HUES6 (cell line): Measurements from ENCODE around the gene ASMT.
"Not testable (repeated sequence)": the region's sequence is repeated elsewhere in the genome, so short reads cannot be mapped to it uniquely, and the experiment has no call there.

Source experiments
- H3K27ac ChIP-seq: 2 replicates; pipeline ENCODE4 v1.7.0; 2013; ENCODE audit warnings: low read depth, mild to moderate bottlenecking, low read length, inconsistent platforms
- H3K27me3 ChIP-seq: 2 replicates; pipeline ENCODE4 v1.6.1; 2013; ENCODE audit warnings: low read length; ENCODE audit not compliant: control insufficient read depth, insufficient read depth
- H3K36me3 ChIP-seq: 2 replicates; pipeline ENCODE4 v1.6.1; 2013; ENCODE audit warnings: low read length; ENCODE audit not compliant: control insufficient read depth, insufficient read depth
- H3K4me1 ChIP-seq: 2 replicates; pipeline ENCODE4 v1.6.1; 2013; ENCODE audit warnings: low read length; ENCODE audit not compliant: control insufficient read depth, insufficient read depth
- H3K4me3 ChIP-seq: 2 replicates; pipeline ENCODE4 v1.5.1; 2013; ENCODE audit warnings: low read depth, low read length
- H3K9ac ChIP-seq: one replicate; pipeline ENCODE4 v1.6.1; 2013; ENCODE audit warnings: mild to moderate bottlenecking, low read length
- H3K9me3 ChIP-seq: 2 replicates; pipeline ENCODE4 v1.6.1; 2013; ENCODE audit warnings: low read depth, low read length; ENCODE audit not compliant: control insufficient read depth, insufficient read depth

ASMT gene, protein sequence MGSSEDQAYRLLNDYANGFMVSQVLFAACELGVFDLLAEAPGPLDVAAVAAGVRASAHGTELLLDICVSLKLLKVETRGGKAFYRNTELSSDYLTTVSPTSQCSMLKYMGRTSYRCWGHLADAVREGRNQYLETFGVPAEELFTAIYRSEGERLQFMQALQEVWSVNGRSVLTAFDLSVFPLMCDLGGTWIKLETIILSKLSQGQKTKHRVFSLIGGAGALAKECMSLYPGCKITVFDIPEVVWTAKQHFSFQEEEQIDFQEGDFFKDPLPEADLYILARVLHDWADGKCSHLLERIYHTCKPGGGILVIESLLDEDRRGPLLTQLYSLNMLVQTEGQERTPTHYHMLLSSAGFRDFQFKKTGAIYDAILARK

DNA sequence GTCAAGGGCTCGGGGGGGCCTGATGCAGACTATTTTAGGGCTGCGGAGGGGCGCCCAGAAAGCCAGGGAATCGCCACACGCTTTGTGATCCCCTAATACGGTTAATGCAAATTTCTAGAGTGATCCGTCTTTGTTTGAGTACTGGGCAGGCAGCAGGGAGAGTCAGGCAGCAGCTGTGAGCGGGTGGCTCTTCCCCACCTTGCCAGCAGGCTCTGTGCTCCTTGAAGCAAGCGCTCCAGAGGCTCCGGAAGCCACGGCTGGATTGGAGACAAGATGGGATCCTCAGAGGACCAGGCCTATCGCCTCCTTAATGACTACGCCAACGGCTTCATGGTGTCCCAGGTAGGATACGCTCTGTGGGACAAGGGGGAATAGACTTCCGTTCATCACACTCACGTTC lies at the start of gene ASMT:
TSS of gene ASMT (plus strand) at position 133 of the 400 bp plus-strand sequence. CDS start at position 274, 141 bp downstream.
- H3K4me3 ChIP-seq: no peak within 1 kb of the TSS
- no peaks in the 10 kb centered on the region for H3K27me3 ChIP-seq
- H3K9me3 ChIP-seq: no peaks in the 10 kb centered on the region
- H3K4me1 ChIP-seq: peaks cover 4% of the 10 kb centered on the region
- no peak within 1 kb of the TSS for H3K9ac ChIP-seq
- H3K27ac ChIP-seq: no peak within 1 kb of the TSS
- H3K36me3 ChIP-seq: no peaks in the 10 kb centered on the region

- H3K27me3 ChIP-seq, H3K4me3 ChIP-seq, H3K36me3 ChIP-seq, H3K27ac ChIP-seq, H3K9me3 ChIP-seq, H3K4me1 ChIP-seq, H3K9ac ChIP-seq: not testable (repeated sequence)
Measured at GRCh38 chrX:1574181-1574580, 40.7 kb upstream of the ASMT start.

- Histone ChIP-seq H3K9me3 (peaks cover 4% of the 10 kb centered on the region), H3K4me3 (no peak overlapping the region), H3K27me3 (no peaks in the 10 kb centered on the region), H3K36me3 (no peaks in the 10 kb centered on the region), H3K27ac (no peak overlapping the region), H3K4me1 (no peaks in the 10 kb centered on the region), H3K9ac (no peak overlapping the region)
Measured at GRCh38 chrX:1576201-1576992, 38.5 kb upstream of the ASMT start.

- H3K4me3 ChIP-seq: no peak overlapping the region
- H3K9me3 ChIP-seq: peaks cover 4% of the 10 kb centered on the region
- H3K27ac ChIP-seq: no peak overlapping the region
- no peaks in the 10 kb centered on the region for H3K4me1 ChIP-seq
- H3K9ac ChIP-seq: no peak overlapping the region
- H3K27me3 ChIP-seq: no peaks in the 10 kb centered on the region
- H3K36me3 ChIP-seq: no peaks in the 10 kb centered on the region
Measured at GRCh38 chrX:1577845-1578244, 37.0 kb upstream of the ASMT start.

- no peaks in the 10 kb centered on the region for H3K36me3 ChIP-seq
- peaks cover 4% of the 10 kb centered on the region for H3K9me3 ChIP-seq
Measured at GRCh38 chrX:1578511-1579173, 36.2 kb upstream of the ASMT start.

GRCh38 chrX:1581132-1581531 lies 33.7 kb upstream of the ASMT start:
- H3K27me3 ChIP-seq: no peaks in the 10 kb centered on the region
- H3K9me3 ChIP-seq: peaks cover 4% of the 10 kb centered on the region
- H3K36me3 ChIP-seq: no peaks in the 10 kb centered on the region
- H3K9ac ChIP-seq: no peak overlapping the region
- H3K4me3 ChIP-seq: no peak overlapping the region
- no peak overlapping the region for H3K27ac ChIP-seq
- no peaks in the 10 kb centered on the region for H3K4me1 ChIP-seq

More at GRCh38 chrX:1578511-1579173, 36.2 kb upstream of the ASMT start:
- Histone ChIP-seq H3K27ac (no peak overlapping the region), H3K27me3 (no peaks in the 10 kb centered on the region), H3K9ac (no peak overlapping the region), H3K4me3 (no peak overlapping the region), H3K4me1 (no peaks in the 10 kb centered on the region)

- Histone ChIP-seq H3K27me3 (no peaks in the 10 kb centered on the region), H3K27ac (no peak overlapping the region), H3K4me3 (no peak overlapping the region), H3K36me3 (no peaks in the 10 kb centered on the region), H3K4me1 (no peaks in the 10 kb centered on the region), H3K9me3 (peaks cover 4% of the 10 kb centered on the region), H3K9ac (no peak overlapping the region)
Measured at GRCh38 chrX:1582686-1583437, 32.0 kb upstream of the ASMT start.

DNA sequence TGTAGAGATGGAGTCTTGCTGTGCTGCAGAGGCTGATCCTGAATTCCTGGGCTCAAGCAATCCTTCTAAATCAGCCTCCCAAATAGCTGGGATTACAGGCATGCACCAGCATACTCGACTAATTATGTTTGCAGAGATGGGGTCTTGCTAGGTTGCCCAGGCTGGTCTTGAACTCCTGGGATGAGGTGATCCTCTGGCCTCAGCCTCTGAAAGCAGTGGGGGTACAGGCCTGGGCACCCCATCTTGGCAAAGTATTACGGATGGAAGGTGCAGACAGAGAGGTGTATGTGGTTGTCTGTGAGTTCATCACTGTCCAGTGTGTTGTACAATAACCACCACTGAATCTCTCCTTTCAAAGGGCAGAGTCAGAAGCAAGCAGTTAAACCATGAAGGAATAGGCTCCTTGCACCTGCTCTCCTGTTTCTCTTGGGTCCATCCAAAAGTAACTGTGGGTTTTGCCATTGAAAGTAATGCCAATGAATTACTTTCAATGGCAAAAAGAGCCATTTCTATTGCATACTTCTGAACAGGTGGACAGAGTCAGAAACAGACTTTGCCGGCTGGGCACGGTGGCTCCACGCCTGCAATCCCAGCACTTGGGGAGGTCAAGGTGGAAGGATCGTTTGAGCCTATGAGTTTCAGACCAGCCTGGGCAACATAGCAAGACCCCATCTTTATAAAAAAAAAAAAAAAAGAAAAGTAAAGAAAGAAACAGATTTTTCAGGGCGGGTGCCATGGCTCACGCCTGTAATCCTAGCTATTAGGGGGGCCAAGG lies 30.4 kb upstream of the ASMT start:
- H3K27ac ChIP-seq: no peak overlapping the region
- no peak overlapping the region for H3K9ac ChIP-seq
- no peak overlapping the region for H3K4me3 ChIP-seq
- no peaks in the 10 kb centered on the region for H3K36me3 ChIP-seq
- no peaks in the 10 kb centered on the region for H3K27me3 ChIP-seq
- H3K9me3 ChIP-seq: peaks cover 4% of the 10 kb centered on the region
- no peaks in the 10 kb centered on the region for H3K4me1 ChIP-seq

- Histone ChIP-seq H3K4me3 (no peak overlapping the region), H3K9ac (no peak overlapping the region), H3K4me1 (no peaks in the 10 kb centered on the region), H3K27me3 (no peaks in the 10 kb centered on the region), H3K27ac (no peak overlapping the region), H3K9me3 (no peaks in the 10 kb centered on the region), H3K36me3 (no peaks in the 10 kb centered on the region)
Measured at GRCh38 chrX:1587161-1587560, 27.7 kb upstream of the ASMT start.
